HepG2 (cell line): ENCODE data around the gene CBL. TPM values are rescaled to one million over a fixed set of nuclear protein-coding genes. Genes with fewer than 3 reads are reported as not detected.
"Not testable (repeated sequence)": the region's sequence is repeated elsewhere in the genome, so short reads cannot be mapped to it uniquely, and the experiment has no call there.

ENCODE experiments used
- ATAC-seq: fragments of 200-7000 bp; cut with Tn5 transposase; 3 replicates; pipeline ENCODE4 v1.9.1; 2020; ENCODE audit warnings: mild to moderate bottlenecking, moderate library complexity
- BruUV-seq: library from RNA; stranded (reverse); fragments of 400-500 nt; replicated peaks from 2 replicates; lab custom pipeline; 2021; lab: Mats Ljungman, UMichigan
- CTCF ChIA-PET: fragments of 300-600 bp; formaldehyde crosslinking; extraction: SDS; loops from one replicate; lab custom pipeline; 2021; ENCODE audit warnings: low total read pairs, inconsistent platforms, low intra/inter-chr PET ratio; lab: Yijun Ruan, JAX
- POLR2A ChIA-PET: fragments of 350-600 bp; sonication (Branson Sonifier 250); formaldehyde crosslinking; loops from one replicate; lab custom pipeline; 2020; ENCODE audit warnings: antibody characterized with exemption, inconsistent platforms; lab: Yijun Ruan, JAX
- DNase-seq: peaks from one replicate; pipeline ENCODE4 v3.0.0-alpha.2; 2015; ENCODE audit warnings: low spot score
- FAIRE-seq: peaks from 3 replicates; lab custom pipeline; 2011; peaks lifted over from hg19 to GRCh38; lab: Jason Lieb, UNC
- H2AFZ ChIP-seq: one replicate; pipeline ENCODE4 v1.6.1; 2011; ENCODE audit warnings: low read length, inconsistent platforms
- H3K27ac ChIP-seq: fragments of 300-600 bp; 3 replicates; pipeline ENCODE4 v1.8.0; 2011; ENCODE audit warnings: mixed run types, mild to moderate bottlenecking, mixed read lengths, low read length, inconsistent platforms; ENCODE audit not compliant: insufficient read depth; ENCODE audit errors: extremely low read length
- H3K27me3 ChIP-seq, 2 experiments: fragments of 200-600 bp in 1 of 2; 2 replicates in 1 of 2; 3 replicates in 1 of 2; pipeline versions ENCODE4 v1.6.0 to v1.8.0; 2011; ENCODE audit warnings: low read length in 2 of 2, mild to moderate bottlenecking in 2 of 2, moderate library complexity in 2 of 2, inconsistent platforms in 1 of 2; ENCODE audit not compliant: insufficient read depth in 2 of 2, control insufficient read depth in 1 of 2
- H3K36me3 ChIP-seq, 2 experiments: fragments of 200-600 bp in 1 of 2; replicated peaks in 1 of 2; 2 replicates in 1 of 2; 3 replicates in 1 of 2; pipeline versions ENCODE4 v1.5.1 to v1.8.0; 2011; ENCODE audit warnings: low read length in 2 of 2, inconsistent platforms in 1 of 2; ENCODE audit not compliant: insufficient read depth in 2 of 2, control insufficient read depth in 1 of 2
- H3K4me1 ChIP-seq: 2 replicates; pipeline ENCODE4 v1.5.1; 2012; ENCODE audit warnings: low read length, inconsistent platforms; ENCODE audit not compliant: insufficient read depth
- H3K4me2 ChIP-seq: 2 replicates; pipeline ENCODE4 v1.6.0; 2011; ENCODE audit warnings: low read depth, low read length, inconsistent platforms
- H3K4me3 ChIP-seq, 3 experiments: fragments of 200-600 bp in 1 of 3; sonication (generic), shearing (Covaris generic) in 1 of 3; replicated peaks in 1 of 3; 2 replicates each; pipeline ENCODE4 v1.5.1; 2011 to 2016; ENCODE audit warnings: low read length in 3 of 3, inconsistent platforms in 2 of 3, low read depth in 2 of 3, mild to moderate bottlenecking in 2 of 3, control low read depth in 1 of 3, mixed read lengths in 1 of 3; ENCODE audit not compliant: insufficient read depth in 1 of 3
- H3K79me2 ChIP-seq: one replicate; pipeline ENCODE4 v1.6.1; 2011; ENCODE audit warnings: low read length, inconsistent platforms; ENCODE audit not compliant: insufficient read depth
- H3K9ac ChIP-seq: 2 replicates; pipeline ENCODE4 v1.6.0; 2011; ENCODE audit warnings: mild to moderate bottlenecking, low read depth, low read length, inconsistent platforms; ENCODE audit not compliant: insufficient read depth
- H3K9me3 ChIP-seq: 2 replicates; pipeline ENCODE4 v1.5.1; 2012; ENCODE audit warnings: mild to moderate bottlenecking, low read length
- H4K20me1 ChIP-seq: 2 replicates; pipeline ENCODE4 v1.6.0; 2011; ENCODE audit warnings: inconsistent platforms, mild to moderate bottlenecking, low read length, moderate library complexity; ENCODE audit not compliant: insufficient read depth
- ARNTL ChIP-seq: sonication (generic); formaldehyde crosslinking; IDR thresholded peaks from 2 replicates; pipeline ENCODE4 v1.4.0; 2020; ENCODE audit warnings: mild to moderate bottlenecking, missing genetic modification reagents
- ELF3 ChIP-seq: IDR thresholded peaks from 2 replicates; pipeline ENCODE4 v1.6.1; 2016; ENCODE audit warnings: missing genetic modification reagents, missing compliant biosample characterization
- RFXAP ChIP-seq: sonication (generic); formaldehyde crosslinking; IDR thresholded peaks from 2 replicates; pipeline ENCODE4 v1.4.0; 2020; ENCODE audit warnings: missing genetic modification reagents, borderline replicate concordance
- ZNF260 ChIP-seq: sonication (generic); formaldehyde crosslinking; IDR thresholded peaks from 2 replicates; pipeline ENCODE4 v1.4.0; 2020; ENCODE audit warnings: missing genetic modification reagents, low read depth, mild to moderate bottlenecking, borderline replicate concordance
- WGBS: methylation state at CpG from one replicate; pipeline ENCODE4 v1.1.6; 2017; ENCODE audit warnings: low lambda C conversion rate; 5-methylcytosine and 5-hydroxymethylcytosine counted together
- in situ Hi-C: cut with HindIII; loops from 2 replicates; pipeline ENCODE4 v1.10.0; 2017; ENCODE audit warnings: low pct_unique_long_range_greater_than_20kb; ENCODE audit not compliant: extremely low pct_ligation_motif_present
- intact Hi-C: fragments of 100-400 bp; cut with micrococcal nuclease; formaldehyde crosslinking; loops from one replicate; pipeline ENCODE4 v1.10.0; 2022; ENCODE audit not compliant: unreplicated experiment
- polyA plus RNA-seq, 8 experiments: library from polyadenylated mRNA; depleted of rRNA in 3 of 8; stranded (reverse) in 7 of 8; unstranded in 1 of 8; fragments of >200 nt; fragmentation: Illumina TruSeq in 4 of 8; extraction: Trizol in 4 of 8; gene quantifications; 2 replicates each; pipeline versions ENCODE4 v1.2.1 to v1.2.3, GENCODE V29; 2011 to 2016; ENCODE audit warnings: low read depth in 4 of 8, missing spikeins in 1 of 8, mixed read lengths in 1 of 8; ENCODE audit not compliant: insufficient read depth in 1 of 8
- total RNA-seq, 5 experiments: library from RNA; depleted of rRNA; stranded (reverse); fragments of >200 nt; fragmentation: Illumina TruSeq; extraction: Trizol; gene quantifications; 2 replicates each; pipeline ENCODE4 v1.2.3, GENCODE V29; 2016; ENCODE audit warnings: low read depth in 1 of 5

The CBL gene
- total and polyA plus RNA-seq, 2 of the 13 experiments (the other 11 are each of a cell fraction or from before 2014, with no cell fraction given) = 6.6 to 7.4 TPM

- Histone ChIP-seq H3K27ac (no peak overlapping the region), H3K79me2 (peaks cover 2% of the 10 kb centered on the region), H3K9me3 (no peaks in the 10 kb centered on the region), H3K27me3 (no peaks in the 10 kb centered on the region), H3K9ac (no peak overlapping the region), H3K36me3 (no peaks in the 10 kb centered on the region), H2AFZ (no peak overlapping the region), H3K4me1 (no peaks in the 10 kb centered on the region), H3K4me2 (no peak overlapping the region), H3K4me3 (no peak overlapping the region), H4K20me1 (no peaks in the 10 kb centered on the region)
- TF ChIP-seq ZNF260 (CRISPR knock-in tag) (no peak), ARNTL (no peak), RFXAP (CRISPR knock-in tag) (no peak), ELF3 (no peak)
- ATAC-seq = no peak
- CTCF ChIA-PET = no interaction called here
- WGBS = 100% methylated on average over 1 of the region's 1 CpG
- in situ Hi-C loops = no loop called here
- no peak for FAIRE-seq
- intact Hi-C loops = no loop called here
- DNase-seq = no peak
- no TSS peak for BruUV-seq
- POLR2A ChIA-PET = no interaction called here
Measured at GRCh38 chr11:119223856-119224255, 17.7 kb downstream of the CBL start.

DNA sequence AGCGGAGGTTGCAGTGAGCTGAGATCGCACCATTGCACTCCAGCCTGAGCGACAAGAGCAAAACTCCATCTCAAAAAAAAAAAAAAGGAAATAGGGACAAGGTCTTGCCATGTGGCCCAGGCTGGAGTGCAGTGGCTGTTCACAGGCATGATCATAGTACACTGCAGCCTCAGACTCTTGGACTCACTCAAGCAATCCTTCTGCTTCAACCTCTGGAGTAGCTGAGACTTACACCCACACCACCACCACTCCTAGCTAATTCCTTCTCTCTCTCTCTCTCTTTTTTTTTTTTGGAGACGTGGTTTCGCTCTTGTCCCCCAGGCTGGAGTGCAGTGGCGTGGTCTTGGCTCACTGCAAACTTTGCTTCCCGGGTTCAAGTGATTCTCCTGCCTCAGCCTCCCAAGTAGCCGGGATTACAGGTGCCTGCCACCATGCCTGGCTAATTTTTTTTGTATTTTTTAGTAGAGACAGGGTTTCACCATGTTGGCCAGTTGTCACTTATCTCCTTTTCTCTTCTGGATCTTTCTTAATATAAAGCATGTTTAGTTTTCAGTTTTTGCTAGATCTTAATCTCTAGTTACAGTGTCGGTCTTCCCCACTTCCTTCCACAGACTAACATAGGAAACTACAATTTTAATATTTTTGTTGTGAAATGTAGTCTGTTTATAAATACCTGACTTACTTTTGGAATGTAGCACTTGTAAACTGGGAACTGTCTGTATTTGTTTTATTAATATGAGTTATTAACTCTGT is 22.6 kb downstream of the CBL start:
- intact Hi-C loops, H2AFZ ChIP-seq, H3K4me1 ChIP-seq, H3K79me2 ChIP-seq, H3K36me3 ChIP-seq, FAIRE-seq, DNase-seq, ATAC-seq, in situ Hi-C loops, CTCF ChIA-PET, H3K4me2 ChIP-seq, H4K20me1 ChIP-seq, H3K27me3 ChIP-seq, POLR2A ChIA-PET, H3K9me3 ChIP-seq, H3K27ac ChIP-seq, H3K9ac ChIP-seq, BruUV-seq, H3K4me3 ChIP-seq: not testable (repeated sequence)
- WGBS = 97% methylated on average over 9 of the region's 9 CpGs
